NCI-H2029 treated with DMSO at 0.1 percent for 48 hours (cell line): ENCODE measurements around the gene NAA40.
A peak's percentile ranks its signal among the peaks of the same experiment; 100 is the strongest.

Source experiments
- DNase-seq: peaks from one replicate; lab custom pipeline; 2025; lab: John Stamatoyannopoulos, UW

Gene NAA40

GRCh38 chr11:63986932-63987513 is 48.2 kb downstream of the NAA40 start:
- DNase-seq = no peak

- no peak for DNase-seq
These were observed 52.8 kb downstream of the NAA40 start for GRCh38 chr11:63991558-63991957.

DNA sequence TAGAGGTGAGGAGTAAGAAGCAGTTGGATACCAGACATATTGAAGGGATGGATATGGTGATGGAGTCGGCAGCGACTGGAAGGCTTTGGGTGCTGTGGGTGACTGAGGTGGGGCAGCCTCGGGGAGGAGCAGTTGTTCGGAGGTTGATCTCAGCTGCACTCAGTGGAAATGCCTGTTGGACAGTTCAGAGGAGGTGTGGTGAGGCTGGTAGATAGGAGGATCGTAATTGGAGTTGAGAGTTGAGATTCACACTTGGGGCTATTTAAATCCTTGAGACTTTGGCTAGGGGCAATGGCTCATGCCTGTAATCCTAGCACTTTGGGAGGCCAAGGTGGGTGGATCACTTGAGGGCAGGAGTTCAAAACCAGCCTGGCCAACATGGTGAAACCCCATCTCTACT is 54.3 kb downstream of the NAA40 start:
- no peak for DNase-seq

GRCh38 chr11:63993993-63994392 is 55.2 kb downstream of the NAA40 start:
- DNase-seq = no peak

GRCh38 chr11:63996512-63996911 is 57.7 kb downstream of the NAA40 start:
- DNase-seq = no peak

- no peak for DNase-seq
These were observed 58.4 kb downstream of the NAA40 start for GRCh38 chr11:63997104-63997700.

DNA sequence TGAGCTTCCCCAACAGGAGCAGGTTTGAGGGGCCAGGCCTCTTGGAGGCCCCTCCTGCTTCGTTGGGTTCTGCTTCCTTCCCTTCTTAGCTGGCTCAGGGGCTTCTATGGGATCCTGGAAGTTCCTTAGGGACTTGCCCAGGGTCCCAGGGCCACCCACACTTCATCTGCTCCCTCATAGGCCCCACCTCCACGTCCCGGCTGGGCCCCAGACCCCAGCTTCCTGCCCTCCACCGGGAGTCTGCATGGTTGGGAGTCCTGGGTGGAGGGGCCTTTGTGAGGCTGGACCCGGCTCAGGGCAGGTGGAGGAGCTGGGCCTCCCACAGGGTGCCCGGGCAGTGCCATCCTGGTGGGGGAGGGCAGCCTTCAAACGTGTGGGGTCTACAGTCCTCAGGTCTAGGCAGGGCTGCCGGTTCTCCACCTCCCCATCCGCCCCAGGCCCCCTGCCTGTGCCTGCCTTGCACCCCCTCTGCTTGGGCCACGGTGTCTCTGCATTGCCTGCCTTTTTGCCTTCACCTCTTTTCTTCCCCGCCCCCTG is 59.1 kb downstream of the NAA40 start:
- DNase-seq = no peak

DNA sequence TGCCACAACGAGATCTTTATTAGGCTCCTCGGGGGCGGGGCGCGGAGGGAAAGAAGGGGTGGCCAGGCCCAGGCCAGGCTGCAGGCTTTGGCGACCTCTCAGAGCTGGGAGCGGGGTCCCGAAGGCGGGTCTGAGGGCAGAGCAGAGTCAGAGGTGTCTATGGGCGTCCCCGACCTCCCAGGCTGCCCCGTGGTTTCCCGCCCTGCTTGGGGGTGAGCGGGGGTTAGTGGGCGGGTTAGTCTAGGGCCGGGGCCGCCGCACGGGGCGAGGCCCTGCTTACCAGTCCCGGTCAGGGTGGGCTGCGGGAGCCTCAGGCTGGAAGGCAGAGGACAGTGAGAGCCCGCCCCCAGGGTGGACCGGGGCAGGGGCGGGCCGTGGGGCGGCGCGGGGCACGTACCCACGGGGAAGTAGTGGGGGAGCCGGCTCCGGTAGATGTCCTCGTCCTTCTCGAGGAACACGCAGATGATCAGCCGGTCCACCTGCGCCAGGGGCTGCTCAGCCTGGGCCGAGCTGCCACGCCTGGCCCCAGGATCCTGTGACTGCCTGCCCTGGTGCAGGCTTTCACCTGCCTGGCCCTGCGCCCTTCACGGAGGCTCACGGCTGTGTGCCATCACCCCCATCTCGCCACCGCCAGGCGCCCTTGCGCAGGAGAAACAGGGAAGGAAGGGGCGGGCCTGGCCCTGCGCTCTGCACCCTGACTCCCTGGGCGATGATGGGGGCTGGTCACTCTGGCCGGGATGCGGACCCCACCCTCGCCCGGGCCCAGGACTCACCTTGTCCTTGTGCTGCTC is 60.0 kb downstream of the NAA40 start:
- no peak for DNase-seq

DNA sequence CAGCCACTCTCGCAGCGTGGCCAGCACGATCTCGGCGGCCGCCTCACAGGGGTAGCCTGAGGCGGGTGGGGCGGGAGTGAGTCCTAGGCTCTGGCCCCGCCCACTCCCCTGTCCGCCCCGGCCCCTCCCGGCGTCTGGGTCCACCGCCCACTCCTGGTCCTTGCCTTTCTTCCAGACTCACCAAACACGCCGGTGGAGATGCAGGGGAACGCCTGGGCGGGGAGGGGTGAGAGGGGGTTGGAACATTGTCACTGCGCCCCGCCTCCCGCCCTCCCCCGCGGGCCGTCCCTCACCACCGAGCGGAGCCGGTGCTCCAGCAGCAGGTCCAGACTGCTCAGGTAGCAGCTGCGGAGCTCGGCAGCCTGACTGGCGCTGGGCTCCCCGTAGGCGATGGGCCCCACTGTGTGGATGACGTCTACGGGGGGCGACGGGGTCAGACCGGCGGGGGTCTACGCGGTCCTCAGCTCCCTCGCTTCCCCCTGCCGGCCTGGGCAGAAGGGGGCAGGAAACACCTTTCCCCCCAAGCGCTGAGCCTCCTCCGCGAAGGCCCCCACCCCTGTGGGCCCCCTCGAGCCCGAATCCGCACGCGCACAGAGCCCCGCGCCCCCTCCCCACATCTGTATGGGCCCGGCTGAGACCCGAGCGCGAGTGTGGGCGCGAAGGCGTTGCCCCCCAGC is 60.7 kb downstream of the NAA40 start:
- DNase-seq = peak; percentile 78

GRCh38 chr11:64000026-64000739 is 61.4 kb downstream of the NAA40 start:
- no peak for DNase-seq

GRCh38 chr11:64000740-64001483 is 62.1 kb downstream of the NAA40 start:
- DNase-seq = no peak

- no peak for DNase-seq
These were observed 63.0 kb downstream of the NAA40 start for GRCh38 chr11:64001484-64002420.

DNA sequence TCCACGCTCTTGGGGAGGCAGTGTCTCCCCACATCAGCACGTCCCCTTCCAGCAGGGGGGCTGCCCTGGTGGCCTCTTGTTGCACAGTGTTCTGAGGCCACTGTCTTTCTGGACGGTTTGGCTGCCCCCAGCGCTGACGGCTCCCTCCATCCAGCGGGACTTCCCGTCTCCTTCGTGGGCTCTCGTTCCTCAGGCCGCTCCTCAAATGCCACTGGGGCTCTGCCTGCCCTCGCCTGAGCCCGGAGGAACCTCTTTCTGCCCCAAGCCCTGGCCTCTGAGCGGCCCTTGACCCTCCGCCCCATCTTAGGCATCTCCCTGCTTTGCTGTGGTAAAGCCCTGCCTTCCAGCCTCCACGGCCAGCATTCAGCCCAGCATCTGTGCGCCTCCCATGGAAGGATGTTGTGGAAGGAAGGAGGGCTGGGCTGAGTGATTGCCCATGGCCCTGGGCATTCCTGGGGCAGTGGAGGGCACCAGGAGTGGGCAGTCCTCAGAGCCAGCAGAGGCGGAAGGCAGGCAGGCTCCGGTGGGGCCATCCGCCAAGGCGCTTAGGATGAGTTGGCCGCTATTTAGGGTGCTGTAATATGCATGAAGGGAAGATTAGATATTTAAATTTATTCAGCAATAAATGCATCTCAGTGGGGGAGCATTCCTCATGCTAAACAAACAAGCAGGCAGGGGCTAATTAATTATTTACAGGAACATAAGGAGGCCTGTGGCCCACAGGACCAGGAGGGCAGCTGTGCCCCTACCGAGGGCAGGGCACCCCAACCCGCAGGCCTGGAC is 65.2 kb downstream of the NAA40 start:
- DNase-seq = no peak

GRCh38 chr11:64004590-64004984 is 65.8 kb downstream of the NAA40 start:
- DNase-seq = no peak

DNA sequence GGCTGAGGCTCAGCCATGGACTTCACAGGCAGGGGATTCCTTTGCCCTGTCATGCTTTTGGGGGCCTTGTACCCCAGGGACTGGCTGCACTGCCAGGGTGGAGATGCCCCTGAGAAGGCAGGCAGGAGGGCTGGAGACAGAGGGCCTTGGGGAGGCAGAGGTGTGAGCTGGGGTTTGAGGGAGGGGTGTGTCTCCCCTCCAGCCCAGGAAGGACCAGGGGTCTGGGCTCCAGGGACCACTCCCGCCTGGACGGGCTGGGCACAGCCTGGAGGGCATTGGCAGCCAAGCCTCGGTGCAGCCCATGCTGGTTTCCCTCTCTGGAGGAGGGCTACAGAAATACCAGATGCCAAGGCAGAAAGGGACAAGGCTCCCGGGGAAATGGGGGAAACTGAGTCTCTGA is 66.9 kb downstream of the NAA40 start:
- DNase-seq = no peak

DNA sequence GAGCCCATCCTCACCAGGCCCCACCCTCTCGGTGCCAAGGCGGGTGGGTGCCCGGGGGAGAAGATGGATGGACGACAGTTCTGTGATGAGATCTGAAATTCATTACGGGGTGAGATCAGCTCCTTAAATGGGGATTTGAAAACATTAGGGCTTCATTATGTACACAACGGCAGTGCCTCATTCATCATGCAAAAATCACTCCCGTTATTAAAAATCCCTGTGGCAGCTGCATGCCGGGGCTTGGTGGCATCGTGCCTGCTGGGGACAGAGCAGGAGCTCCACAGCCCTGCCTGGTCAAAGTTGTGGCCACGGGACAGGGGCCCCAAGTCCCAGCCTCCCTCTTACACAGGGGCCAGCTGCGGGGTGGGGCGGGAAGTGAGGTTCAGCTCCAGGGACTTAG is 67.6 kb downstream of the NAA40 start:
- DNase-seq = no peak
